ENCODE results near the gene MYO18A. TPM values are rescaled to one million over a fixed set of nuclear protein-coding genes. Genes with fewer than 3 reads are reported as not detected.

The MYO18A gene
- total RNA-seq, 2 donors from 2014 or later, result 43.8 to 56.7 TPM

DNA sequence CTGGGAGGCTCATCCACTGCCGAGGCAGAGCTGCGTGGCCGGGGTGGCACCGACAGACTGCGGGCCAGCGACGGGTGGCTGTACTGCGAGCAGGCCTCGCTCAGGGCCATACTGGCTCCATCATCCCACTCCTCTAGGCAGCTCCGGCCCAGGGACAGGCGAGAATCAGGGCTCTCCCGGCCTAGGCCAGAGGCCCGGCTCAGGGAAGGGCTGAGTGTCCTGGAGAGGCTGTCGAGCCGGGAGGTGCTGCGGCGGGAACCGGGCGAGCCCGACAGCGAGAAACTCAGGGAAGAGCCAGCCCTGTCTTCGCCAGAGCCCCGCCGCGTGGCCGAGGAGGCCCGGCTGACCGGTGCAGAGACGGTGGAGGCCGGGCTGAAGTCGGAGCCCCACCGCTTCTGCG lies 99.9 kb downstream of the MYO18A start:
- DNase-seq, result no peak
- Mint-ChIP-seq H3K9me3 (no peaks in the 10 kb centered on the region), H3K27ac (no peak overlapping the region), H3K27me3 (ENCODE audit: insufficient read depth) (no peaks in the 10 kb centered on the region), H3K4me3 (no peak overlapping the region), H3K36me3 (ENCODE audit: low read depth) (peaks cover 13% of the 10 kb centered on the region), H3K4me1 (peaks cover 13% of the 10 kb centered on the region)
- no peaks in the 10 kb centered on the region for H3K36me3 ChIP-seq (ENCODE audit: control insufficient read depth, insufficient read depth, low read length)
- H3K27ac ChIP-seq (ENCODE audit: low read depth, low read length), result no peak overlapping the region
- WGBS, 2 experiments (ENCODE audit: insufficient coverage in 1 of 2, insufficient read length in 1 of 2), result 92 to 98% methylated on average over 27 to 33 of the region's 33 CpGs
- no peaks in the 10 kb centered on the region for H3K27me3 ChIP-seq (ENCODE audit: control insufficient read depth, insufficient read depth, low read length, poor library complexity, severe bottlenecking)
- H3K4me3 ChIP-seq (ENCODE audit: low read length), result no peak overlapping the region
- no peak for TF ChIP-seq CTCF (conservative IDR thresholded peaks at IDR 0.05)
- H3K4me1 ChIP-seq (ENCODE audit: control insufficient read depth, insufficient read depth, low read length), result peaks cover 9% of the 10 kb centered on the region
- no peaks in the 10 kb centered on the region for H3K9me3 ChIP-seq (ENCODE audit: control insufficient read depth, low read length)
- no peak overlapping the region for H3K9ac ChIP-seq (ENCODE audit: extremely low read depth, low read length, poor library complexity, severe bottlenecking)

- no peak for DNase-seq
- H3K4me1 Mint-ChIP-seq, result peaks cover 9% of the 10 kb centered on the region
Measured at GRCh38 chr17:29079887-29080286, 100.3 kb downstream of the MYO18A start.

DNA sequence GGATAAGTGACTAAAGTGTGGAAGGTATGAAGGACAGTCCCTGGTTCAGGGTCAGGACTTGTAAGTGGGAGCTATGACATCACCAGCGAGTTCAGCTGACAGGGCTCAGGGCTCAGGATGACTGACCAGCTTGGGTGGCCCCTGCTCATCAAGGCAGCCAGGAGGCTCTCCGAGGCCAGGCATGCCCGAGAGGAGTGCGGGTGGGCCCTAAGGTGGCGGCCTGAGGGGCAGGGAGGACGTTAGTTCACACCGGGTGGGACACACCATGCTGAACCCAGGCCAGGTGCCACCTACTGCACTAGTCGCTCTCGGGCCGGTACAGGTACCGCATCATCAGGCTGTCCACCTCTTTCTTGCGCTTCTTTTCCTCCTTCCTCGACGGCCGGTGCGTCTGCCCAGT lies 100.8 kb downstream of the MYO18A start:
- WGBS, 2 experiments (ENCODE audit: insufficient coverage in 1 of 2, insufficient read length in 1 of 2), result 96% methylated on average over 15 to 16 of the region's 16 CpGs
- peaks cover 13% of the 10 kb centered on the region for H3K36me3 Mint-ChIP-seq (ENCODE audit: low read depth)
- H3K27me3 Mint-ChIP-seq (ENCODE audit: insufficient read depth), result no peaks in the 10 kb centered on the region
- Histone ChIP-seq H3K27ac (ENCODE audit: low read depth, low read length) (no peak overlapping the region), H3K4me3 (ENCODE audit: low read length) (no peak overlapping the region), H3K27me3 (ENCODE audit: control insufficient read depth, insufficient read depth, low read length, poor library complexity, severe bottlenecking) (no peaks in the 10 kb centered on the region), H3K9ac (ENCODE audit: extremely low read depth, low read length, poor library complexity, severe bottlenecking) (no peak overlapping the region), H3K9me3 (ENCODE audit: control insufficient read depth, low read length) (no peaks in the 10 kb centered on the region), H3K4me1 (ENCODE audit: control insufficient read depth, insufficient read depth, low read length) (peaks cover under 1% of the 10 kb centered on the region), H3K36me3 (ENCODE audit: control insufficient read depth, insufficient read depth, low read length) (no peaks in the 10 kb centered on the region)
- DNase-seq, result no peak
- peaks cover 4% of the 10 kb centered on the region for H3K4me1 Mint-ChIP-seq
- TF ChIP-seq CTCF (conservative IDR thresholded peaks at IDR 0.05), result no peak
- H3K9me3 Mint-ChIP-seq, result no peaks in the 10 kb centered on the region
- no peak overlapping the region for H3K27ac Mint-ChIP-seq
- no peak overlapping the region for H3K4me3 Mint-ChIP-seq

More at GRCh38 chr17:29079887-29080286, 100.3 kb downstream of the MYO18A start:
- no peaks in the 10 kb centered on the region for H3K9me3 Mint-ChIP-seq
- no peaks in the 10 kb centered on the region for H3K9me3 ChIP-seq (ENCODE audit: control insufficient read depth, low read length)
- peaks cover 13% of the 10 kb centered on the region for H3K36me3 Mint-ChIP-seq (ENCODE audit: low read depth)
- no peak overlapping the region for H3K27ac ChIP-seq (ENCODE audit: low read depth, low read length)
- H3K4me3 ChIP-seq (ENCODE audit: low read length), result no peak overlapping the region
- peaks cover 5% of the 10 kb centered on the region for H3K4me1 ChIP-seq (ENCODE audit: control insufficient read depth, insufficient read depth, low read length)
- H3K27me3 ChIP-seq (ENCODE audit: control insufficient read depth, insufficient read depth, low read length, poor library complexity, severe bottlenecking), result no peaks in the 10 kb centered on the region
- no peaks in the 10 kb centered on the region for H3K36me3 ChIP-seq (ENCODE audit: control insufficient read depth, insufficient read depth, low read length)
- H3K27me3 Mint-ChIP-seq (ENCODE audit: insufficient read depth), result no peaks in the 10 kb centered on the region
- 93 to 95% methylated on average over 31 to 33 of the region's 33 CpGs for WGBS, 2 experiments (ENCODE audit: insufficient coverage in 1 of 2, insufficient read length in 1 of 2)
- no peak overlapping the region for H3K27ac Mint-ChIP-seq
- H3K9ac ChIP-seq (ENCODE audit: extremely low read depth, low read length, poor library complexity, severe bottlenecking), result no peak overlapping the region
- no peak overlapping the region for H3K4me3 Mint-ChIP-seq
- TF ChIP-seq CTCF (conservative IDR thresholded peaks at IDR 0.05), result no peak

All from endodermal cell (in vitro differentiated cells).